Measurements from ENCODE around the gene ZNF594.
"Not testable (repeated sequence)": the region's sequence is repeated elsewhere in the genome, so short reads cannot be mapped to it uniquely, and the experiment has no call there.

Gene ZNF594

GRCh38 chr17:5200360-5200759, 8.7 kb upstream of the ZNF594 start:
- no peak for DNase-seq

GRCh38 chr17:5198472-5198871, 6.8 kb upstream of the ZNF594 start:
- no peak for DNase-seq

GRCh38 chr17:5194346-5194745, 2.7 kb upstream of the ZNF594 start:
- no peak for DNase-seq

GRCh38 chr17:5184288-5184687, 7.4 kb downstream of the ZNF594 start:
- DNase-seq: no peak

GRCh38 chr17:5183410-5183793, 8.3 kb downstream of the ZNF594 start:
- DNase-seq: no peak

GRCh38 chr17:5182597-5183409, 8.9 kb downstream of the ZNF594 start:
- DNase-seq: no peak

- no peak for DNase-seq
Observed at GRCh38 chr17:5181509-5182305, 10.0 kb downstream of the ZNF594 start.

GRCh38 chr17:5179003-5179402, 12.7 kb downstream of the ZNF594 start:
- no peak for DNase-seq

- not testable (repeated sequence) for DNase-seq
Observed at GRCh38 chr17:5175027-5175426, 16.6 kb downstream of the ZNF594 start.

- not testable (repeated sequence) for DNase-seq
Observed at GRCh38 chr17:5165791-5166564, 25.7 kb downstream of the ZNF594 start.

- no peak for DNase-seq
Observed at GRCh38 chr17:5164436-5164835, 27.2 kb downstream of the ZNF594 start.

- not testable (repeated sequence) for DNase-seq
Observed at GRCh38 chr17:5161793-5162192, 29.9 kb downstream of the ZNF594 start.

GRCh38 chr17:5160702-5161101, 31.0 kb downstream of the ZNF594 start:
- DNase-seq: not testable (repeated sequence)

GRCh38 chr17:5146122-5146521, 45.5 kb downstream of the ZNF594 start:
- not testable (repeated sequence) for DNase-seq

- DNase-seq: not testable (repeated sequence)
Observed at GRCh38 chr17:5142877-5143276, 48.8 kb downstream of the ZNF594 start.

- no peak for DNase-seq
Observed at GRCh38 chr17:5139458-5139732, 52.3 kb downstream of the ZNF594 start.

GRCh38 chr17:5138616-5139457, 52.8 kb downstream of the ZNF594 start:
- DNase-seq: no peak

GRCh38 chr17:5138198-5138544, 53.5 kb downstream of the ZNF594 start:
- not testable (repeated sequence) for DNase-seq

GRCh38 chr17:5137511-5138197, 54.0 kb downstream of the ZNF594 start:
- not testable (repeated sequence) for DNase-seq

- DNase-seq: not testable (repeated sequence)
Observed at GRCh38 chr17:5136580-5137412, 54.9 kb downstream of the ZNF594 start.

All from NCI-H146 (cell line).